Measurements from ENCODE around the gene CALD1. TPM values are rescaled to one million over a fixed set of nuclear protein-coding genes. Genes with fewer than 3 reads are reported as not detected.

The CALD1 gene
- total RNA-seq, 1 experiment from 2014 or later = 107 TPM

GRCh38 chr7:134771889-134772288 is 7.5 kb upstream of the CALD1 start:
- no peak overlapping the region for H2BK20ac ChIP-seq (ENCODE audit: low read depth, low read length, poor library complexity, severe bottlenecking)
- peaks cover 8 to 11% of the 10 kb centered on the region in 2 experiments for H3K4me1 Mint-ChIP-seq
- WGBS (ENCODE audit: extremely low coverage, insufficient read length, low lambda C conversion rate) = no CpG with 5 or more reads among the region's 2 CpGs
- no peak overlapping the region for H2BK5ac ChIP-seq (ENCODE audit: insufficient read length, low read length)
- H3K79me2 ChIP-seq (ENCODE audit: insufficient read depth, low read length) = no peaks in the 10 kb centered on the region
- H4K8ac ChIP-seq (replicated peaks; ENCODE audit: insufficient read length, low read depth, low read length) = no peak overlapping the region
- H3K18ac ChIP-seq (ENCODE audit: insufficient read length, low read depth, low read length) = no peak overlapping the region
- no peak overlapping the region for H2BK120ac ChIP-seq (ENCODE audit: low read depth, low read length, poor library complexity, severe bottlenecking)
- no peaks in the 10 kb centered on the region for H3K4me1 ChIP-seq (ENCODE audit: insufficient read depth, low read length)
- H3K9me3 Mint-ChIP-seq = no peaks in the 10 kb centered on the region
- H3K27ac Mint-ChIP-seq = no peak overlapping the region
- H3K4ac ChIP-seq (ENCODE audit: low read depth, low read length) = no peak overlapping the region
- DNase-seq = no peak
- H2AFZ ChIP-seq (ENCODE audit: low read length) = no peak overlapping the region
- H3K79me1 ChIP-seq (ENCODE audit: insufficient read depth, low read depth, low read length, poor library complexity, severe bottlenecking) = no peaks in the 10 kb centered on the region
- TF ChIP-seq CTCF (conservative IDR thresholded peaks at IDR 0.05) = no peak
- H3K9me3 ChIP-seq (ENCODE audit: control insufficient read depth, low read depth, low read length) = no peaks in the 10 kb centered on the region
- H3K4me2 ChIP-seq (ENCODE audit: insufficient read depth, insufficient read length, low read length) = no peak overlapping the region
- no peak overlapping the region for H3K9ac ChIP-seq (ENCODE audit: extremely low read depth, insufficient read length, low read length)
- H3K23ac ChIP-seq (ENCODE audit: insufficient read length, low read depth, low read length) = no peak overlapping the region
- no peak overlapping the region for H2BK12ac ChIP-seq (ENCODE audit: insufficient read length, low read depth, low read length)
- no peaks in the 10 kb centered on the region for H3K27me3 ChIP-seq (ENCODE audit: insufficient read depth, low read length)
- no peak overlapping the region for H3K27ac ChIP-seq (ENCODE audit: insufficient read length, low read depth, low read length)
- no peak overlapping the region for H3K14ac ChIP-seq (ENCODE audit: insufficient read depth, low read length)
- no peak overlapping the region for H3K4me3 Mint-ChIP-seq
- no peaks in the 10 kb centered on the region for H3K36me3 Mint-ChIP-seq (ENCODE audit: insufficient read depth in 1 of 3, low read depth in 3 of 3)
- H3K56ac ChIP-seq (ENCODE audit: insufficient read length, low read depth, low read length) = no peak overlapping the region
- H3K23me2 ChIP-seq (ENCODE audit: insufficient read length, low read depth, low read length, poor library complexity, severe bottlenecking) = no peaks in the 10 kb centered on the region
- no peak overlapping the region for H2BK15ac ChIP-seq (ENCODE audit: low read depth, low read length)
- no peak overlapping the region for H4K5ac ChIP-seq (ENCODE audit: insufficient read length, low read depth, low read length)
- H4K20me1 ChIP-seq (ENCODE audit: control insufficient read depth, insufficient read depth, insufficient read length) = no peaks in the 10 kb centered on the region
- H3K27me3 Mint-ChIP-seq (ENCODE audit: low read depth) = no peaks in the 10 kb centered on the region
- H4K91ac ChIP-seq (ENCODE audit: insufficient read length, low read depth, low read length) = no peak overlapping the region
- H2AK5ac ChIP-seq (ENCODE audit: insufficient read length, low read length) = no peak overlapping the region
- H3T11ph ChIP-seq (ENCODE audit: low read length) = no peak overlapping the region

Measured in H9 (cell line).